Spleen (tissue), 11 donors: Measurements from ENCODE around the gene SHANK1. TPM values are rescaled to one million over a fixed set of nuclear protein-coding genes. Genes with fewer than 3 reads are reported as not detected.

ENCODE experiments used
- DNase-seq: peaks from one replicate; pipeline ENCODE4 v3.0.0-alpha.2; 2020
- H3K27ac ChIP-seq, 8 donors: fragments of 200-600 bp; sonication (generic) in 7 of 8; 1 replicate in 4 of 8; 2 replicates in 4 of 8; pipeline versions ENCODE4 v1.5.0 to v1.8.0; 2016 to 2021; ENCODE audit warnings: inconsistent platforms in 4 of 8, mild to moderate bottlenecking in 4 of 8, moderate library complexity in 1 of 8
- H3K27me3 ChIP-seq, 7 donors: fragments of 200-600 bp; sonication (generic) in 6 of 7; replicated peaks in 1 of 7; 1 replicate in 4 of 7; 2 replicates in 3 of 7; pipeline versions ENCODE4 v1.5.0 to v1.8.0; 2016 to 2021; ENCODE audit warnings: inconsistent platforms in 3 of 7, mild to moderate bottlenecking in 1 of 7
- H3K36me3 ChIP-seq, 6 donors: fragments of 200-600 bp; sonication (generic) in 5 of 6; 1 replicate in 4 of 6; 2 replicates in 2 of 6; pipeline versions ENCODE4 v1.5.0 to v1.8.0; 2016 to 2021; ENCODE audit warnings: inconsistent platforms in 2 of 6
- H3K4me1 ChIP-seq, 6 donors: fragments of 200-600 bp; sonication (generic) in 5 of 6; 1 replicate in 3 of 6; 2 replicates in 3 of 6; pipeline versions ENCODE4 v1.5.0 to v1.8.0; 2016 to 2021; ENCODE audit warnings: inconsistent platforms in 3 of 6
- H3K4me3 ChIP-seq, 8 donors: fragments of 200-600 bp; sonication (generic) in 7 of 8; 1 replicate in 4 of 8; 2 replicates in 4 of 8; pipeline versions ENCODE4 v1.5.0 to v1.8.0; 2016 to 2021; ENCODE audit warnings: inconsistent platforms in 4 of 8, mild to moderate bottlenecking in 4 of 8, moderate library complexity in 2 of 8
- H3K9me3 ChIP-seq, 8 donors: fragments of 200-600 bp; sonication (generic) in 7 of 8; 1 replicate in 4 of 8; 2 replicates in 4 of 8; pipeline versions ENCODE4 v1.5.0 to v1.8.0; 2016 to 2021; ENCODE audit warnings: inconsistent platforms in 4 of 8
- CTCF ChIP-seq, 11 experiments: fragments of 200-600 bp in 7 of 11; fragments of 450-650 bp in 4 of 11; sonication (generic) in 4 of 11; IDR thresholded peaks in 8 of 11; conservative IDR thresholded peaks in 3 of 11; 1 replicate in 7 of 11; 2 replicates in 4 of 11; pipeline versions ENCODE4 v1.4.0 to v1.8.0; 2016 to 2021; ENCODE audit warnings: antibody characterized with exemption in 11 of 11, inconsistent platforms in 4 of 11, mild to moderate bottlenecking in 1 of 11
- POLR2A ChIP-seq, 3 donors: fragments of 450-650 bp; IDR thresholded peaks; one replicate each; pipeline ENCODE4 v1.5.1; 2017; ENCODE audit warnings: antibody characterized with exemption in 3 of 3, mild to moderate bottlenecking in 1 of 3
- POLR2AphosphoS5 ChIP-seq, 3 donors: sonication (generic); formaldehyde crosslinking; IDR thresholded peaks; one replicate each; pipeline ENCODE4 v1.5.1; 2017; ENCODE audit warnings: antibody characterized with exemption in 3 of 3
- WGBS, 5 donors: extraction: QIAGEN DNeasy Blood & Tissue Kit in 3 of 5; methylation state at CpG; one replicate each; pipeline versions ENCODE4 v1.1.5 to v1.1.7; 2013 to 2018; 5-methylcytosine and 5-hydroxymethylcytosine counted together
- intact Hi-C: fragments of 100-400 bp; cut with DNase I; formaldehyde crosslinking; loops from one replicate; pipeline ENCODE4 v1.15.0; 2023; ENCODE audit warnings: low total_unique reads
- polyA plus RNA-seq, 3 donors: library from polyadenylated mRNA; stranded (reverse); fragments of 200-250 nt; gene quantifications; one replicate each; pipeline ENCODE4 v1.2.1, GENCODE V29; 2013
- total RNA-seq, 7 donors: library from RNA; depleted of rRNA in 3 of 7; stranded (reverse); fragments of >200 nt in 3 of 7; fragmentation: NEBNext Ultra II Directional in 4 of 7; extraction: Animal tissue kit (Norgen Biotek cat#: 25700) in 4 of 7; gene quantifications; one replicate each; pipeline versions ENCODE4 v1.1.0 to v1.2.1, GENCODE V29; 2016 to 2021
- donor health status: healthy with polysubstance abuse.
- donor health status: DM: no; HTN: no; CAD: no; lungs with moderate emphysema.
- donor health status: DM: no; HTN: no; CAD: no.
- donor health status: Bipolar disorder and iron deficiency.
- donor health status: healthy.
- donor health status: DM: no; HTN: no; CAD: no.
- donor health status: DM: yes; HTN: yes; CAD: no.

The SHANK1 gene
- total and polyA plus RNA-seq, 10 donors: 0.07 to 1.8 (median 0.35) TPM; not detected in 2

GRCh38 chr19:50720921-50721381 is 1.3 kb upstream of the SHANK1 start:
- no peak for TF ChIP-seq POLR2A (IDR thresholded peaks at IDR 0.05)
- TF ChIP-seq POLR2AphosphoS5 (IDR thresholded peaks at IDR 0.05): no peak
- TF ChIP-seq CTCF (IDR thresholded peaks at IDR 0.05 in 8 of 11, conservative IDR thresholded peaks at IDR 0.05 in 3 of 11): no peak
- no peaks in the 10 kb centered on the region for H3K36me3 ChIP-seq
- H3K27me3 ChIP-seq: peaks cover 0 to 100% (median 95%) of the 10 kb centered on the region in 7 donors
- no peak overlapping the region for H3K4me3 ChIP-seq
- H3K4me1 ChIP-seq: peaks cover 8 to 46% (median 35%) of the 10 kb centered on the region in 6 donors
- H3K9me3 ChIP-seq: peaks cover 0 to 17% (median 0%) of the 10 kb centered on the region in 8 donors
- WGBS, 5 donors: 43 to 47% (median 44%) methylated on average over 6 to 8 of the region's 8 CpGs
- DNase-seq: no peak
- H3K27ac ChIP-seq: no peak overlapping the region
- intact Hi-C loops: no loop called here

- H3K4me1 ChIP-seq: peaks cover 3 to 40% (median 29%) of the 10 kb centered on the region in 6 donors
- H3K27me3 ChIP-seq: peaks cover 0 to 99% (median 89%) of the 10 kb centered on the region in 7 donors
- TF ChIP-seq POLR2A (IDR thresholded peaks at IDR 0.05) (no peak), CTCF (IDR thresholded peaks at IDR 0.05 in 8 of 11, conservative IDR thresholded peaks at IDR 0.05 in 3 of 11) (no peak), POLR2AphosphoS5 (IDR thresholded peaks at IDR 0.05) (no peak)
- H3K9me3 ChIP-seq: peaks cover 0 to 11% (median 0%) of the 10 kb centered on the region in 8 donors
- H3K4me3 ChIP-seq: no peak overlapping the region
- WGBS, 5 donors: 60 to 69% (median 65%) methylated on average over 20 to 21 of the region's 21 CpGs
- intact Hi-C loops: no loop called here
- no peak overlapping the region for H3K27ac ChIP-seq
- no peaks in the 10 kb centered on the region for H3K36me3 ChIP-seq
- DNase-seq: no peak
These were observed 749 bp upstream of the SHANK1 start for GRCh38 chr19:50720181-50720920.

- Histone ChIP-seq H3K27me3 (peaks cover 0 to 97% (median 76%) of the 10 kb centered on the region in 7 donors), H3K4me1 (peaks cover 0 to 27% (median 19%) of the 10 kb centered on the region in 6 donors), H3K27ac (no peak overlapping the region), H3K36me3 (no peaks in the 10 kb centered on the region), H3K9me3 (no peaks in the 10 kb centered on the region), H3K4me3 (peak overlapping the region in 5 of 8 donors; percentile 5 to 55 (median 19))
- TF ChIP-seq CTCF (IDR thresholded peaks at IDR 0.05 in 8 of 11, conservative IDR thresholded peaks at IDR 0.05 in 3 of 11) (no peak), POLR2A (IDR thresholded peaks at IDR 0.05) (no peak), POLR2AphosphoS5 (IDR thresholded peaks at IDR 0.05) (no peak)
- intact Hi-C loops: no loop called here
- no peak for DNase-seq
- WGBS, 5 donors: 0 to 1% (median 1%) methylated on average over 2 to 30 of the region's 30 CpGs
These were observed 525 bp downstream of the SHANK1 start for GRCh38 chr19:50719119-50719435.
